ENCODE data around the gene PIH1D1. TPM values are rescaled to one million over a fixed set of nuclear protein-coding genes. Genes with fewer than 3 reads are reported as not detected.
A peak's percentile ranks its signal among the peaks of the same experiment; 100 is the strongest.

The PIH1D1 gene
- total and polyA plus RNA-seq, 2 experiments from 2014 or later: 103 to 164 TPM

GRCh38 chr19:49453757-49454240 lies 2.2 kb upstream of the PIH1D1 start:
- Mint-ChIP-seq H3K27ac (peak overlapping the region; percentile 99), H3K4me3 (peak overlapping the region; percentile 95), H3K27me3 (ENCODE audit: insufficient read depth, low read depth, poor library complexity) (peaks cover 21% of the 10 kb centered on the region), H3K4me1 (peaks cover 6% of the 10 kb centered on the region), H3K9me3 (peaks cover 9% of the 10 kb centered on the region; the same call in 2 of the 3 replicates), H3K36me3 (ENCODE audit: low read depth) (peaks cover 37% of the 10 kb centered on the region)
- ATAC-seq (no peak), DNase-seq (ENCODE audit: low spot score) (no peak)
- H3K4me1 ChIP-seq (ENCODE audit: insufficient read depth): peaks cover 11% of the 10 kb centered on the region; the same call in 1 of the 2 replicates
- H2AFZ ChIP-seq: no peak overlapping the region
- TF ChIP-seq CTCF (conservative IDR thresholded peaks at IDR 0.05; ENCODE audit: low read depth in 2 of 2) (no peak), NANOG (IDR thresholded peaks at IDR 0.05; ENCODE audit: borderline replicate concordance) (no peak), CREB1 (CRISPR knock-in tag; IDR thresholded peaks at IDR 0.05; ENCODE audit: low read depth) (no peak), ZNF114 (CRISPR knock-in tag; IDR thresholded peaks at IDR 0.05) (no peak), REST (IDR thresholded peaks at IDR 0.05; ENCODE audit: unreplicated experiment) (no peak), EZH2 (IDR thresholded peaks at IDR 0.05; ENCODE audit: low read depth, unreplicated experiment) (no peak), ZNF331 (CRISPR knock-in tag; IDR thresholded peaks at IDR 0.05; ENCODE audit: low read depth) (no peak), ZNF462 (CRISPR knock-in tag; IDR thresholded peaks at IDR 0.05) (no peak), EZH2phosphoT487 (IDR thresholded peaks at IDR 0.05; ENCODE audit: unreplicated experiment) (no peak), STAT1 (IDR thresholded peaks at IDR 0.05; ENCODE audit: unreplicated experiment) (no peak), JUNB (IDR thresholded peaks at IDR 0.05; ENCODE audit: unreplicated experiment) (no peak), POLR2AphosphoS5 (IDR thresholded peaks at IDR 0.05; ENCODE audit: low read depth) (no peak), ETS1 (IDR thresholded peaks at IDR 0.05) (no peak)
- no peaks in the 10 kb centered on the region for H3K27me3 ChIP-seq (ENCODE audit: insufficient read depth)
- peak overlapping the region; percentile 87 for H3K4me2 ChIP-seq
- H3K36me3 ChIP-seq (ENCODE audit: insufficient read depth): no peaks in the 10 kb centered on the region
- H3K27ac ChIP-seq (ENCODE audit: low read depth): peak overlapping the region; percentile 100
- peaks cover 14% of the 10 kb centered on the region; the same call in 1 of the 2 replicates for H3F3A ChIP-seq (replicated peaks; ENCODE audit: low read depth)
- H3K79me2 ChIP-seq (replicated peaks; ENCODE audit: insufficient read depth): peaks cover 31% of the 10 kb centered on the region
- no peaks in the 10 kb centered on the region for H3K9me2 ChIP-seq (ENCODE audit: insufficient read depth)
- peaks cover 2% of the 10 kb centered on the region; the same call in 1 of the 2 replicates for H4K20me1 ChIP-seq (replicated peaks; ENCODE audit: insufficient read depth)
- peak overlapping the region; percentile 85 for H3K4me3 ChIP-seq

All from GM23338 (cell line).